ENCODE results near the gene C16orf96. TPM values are rescaled to one million over a fixed set of nuclear protein-coding genes. Genes with fewer than 3 reads are reported as not detected.

C16orf96 gene
- total and polyA plus RNA-seq, 2 donors (not counting 3 experiments of a cell fraction or from before 2014, with no cell fraction given) = not detected

DNA sequence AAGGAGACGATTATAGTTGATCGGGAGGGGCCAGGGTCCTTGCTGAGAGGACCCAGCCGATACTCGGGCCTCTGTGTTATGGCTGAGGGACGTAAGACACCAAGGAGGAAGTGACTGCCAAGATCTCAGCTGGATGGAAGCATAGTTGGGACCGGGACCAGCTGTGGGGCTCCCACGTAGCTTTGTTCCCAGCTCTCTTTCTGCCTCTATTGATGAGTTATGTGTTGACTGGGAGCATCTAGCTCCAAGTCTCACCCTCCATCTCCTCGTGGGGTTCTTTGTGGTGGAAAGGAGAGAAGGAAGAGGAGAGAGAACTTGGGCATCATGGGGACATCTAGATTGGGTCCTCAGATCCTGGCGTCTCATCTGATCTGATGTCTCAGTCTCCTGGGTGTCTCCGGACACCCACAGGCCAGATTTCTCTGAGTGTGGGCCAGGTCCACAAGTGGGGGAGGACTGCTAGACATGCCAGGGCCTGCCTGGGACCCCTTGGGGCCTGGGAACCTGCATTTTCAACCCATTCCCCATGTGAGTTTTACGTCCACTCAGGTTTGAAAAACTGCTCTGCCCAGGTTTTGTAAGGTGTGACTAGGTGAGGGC lies 69.5 kb downstream of the C16orf96 start:
- Histone ChIP-seq H3K4me2 (ENCODE audit: insufficient read depth, low read length) (peak overlapping the region; percentile 87), H4K20me1 (replicated peaks; ENCODE audit: control insufficient read depth, extremely low read depth, insufficient read depth, low read length) (no peaks in the 10 kb centered on the region), H2AFZ (ENCODE audit: low read depth, low read length) (peak overlapping the region; percentile 75), H3K27ac (ENCODE audit: insufficient read depth, low read depth, low read length) (peak overlapping the region; percentile 80), H3K36me3 (ENCODE audit: control insufficient read depth in 2 of 2, extremely low read depth in 1 of 2, insufficient read depth in 2 of 2, low read length in 2 of 2) (no peaks in the 10 kb centered on the region), H3K9me3 (replicated peaks; ENCODE audit: control insufficient read depth, insufficient read depth, low read length) (no peaks in the 10 kb centered on the region), H3K9me1 (replicated peaks; ENCODE audit: control insufficient read depth, extremely low read depth, insufficient read depth, low read length) (no peaks in the 10 kb centered on the region), H3K9ac (replicated peaks; ENCODE audit: extremely low read depth, insufficient read depth, low read length) (peak overlapping the region; percentile 90), H3K27me3 (ENCODE audit: control insufficient read depth in 2 of 2, insufficient read depth in 2 of 2, low read length in 2 of 2) (no peaks in the 10 kb centered on the region), H3K4me1 (ENCODE audit: control insufficient read depth, extremely low read depth, insufficient read depth, low read length) (peaks cover 10% of the 10 kb centered on the region), H3K79me2 (ENCODE audit: control insufficient read depth, insufficient read depth, low read length) (peaks cover 50% of the 10 kb centered on the region), H3K4me3 (replicated peaks in 1 of 3; ENCODE audit: insufficient read depth in 1 of 3, low read depth in 1 of 3, low read length in 3 of 3) (peak overlapping the region; percentile 64 to 77 (median 69))
- peak; percentile 50 for FAIRE-seq
- no TSS peak for BruUV-seq (replicated peaks)
- dilution Hi-C loops (cut with MboI; ENCODE audit: extremely low pct_ligation_motif_present, low sequenced_read_pairs) (no loop called here), intact Hi-C loops (cut with micrococcal nuclease) (loop anchor here (1.0 to 2.0 kb wide), 3 partner anchors 25 to 109 kb away; partner anchors contain the start of genes ANKS3, DNAAF8 and NUDT16L1)
- DNase-seq (ENCODE audit: low read depth, low spot score) = no peak
- no peak for TF ChIP-seq GATA2 (IDR thresholded peaks at IDR 0.05; ENCODE audit: insufficient read depth, insufficient read length, low read depth, low read length)
- TF ChIP-seq, protein P1, sequence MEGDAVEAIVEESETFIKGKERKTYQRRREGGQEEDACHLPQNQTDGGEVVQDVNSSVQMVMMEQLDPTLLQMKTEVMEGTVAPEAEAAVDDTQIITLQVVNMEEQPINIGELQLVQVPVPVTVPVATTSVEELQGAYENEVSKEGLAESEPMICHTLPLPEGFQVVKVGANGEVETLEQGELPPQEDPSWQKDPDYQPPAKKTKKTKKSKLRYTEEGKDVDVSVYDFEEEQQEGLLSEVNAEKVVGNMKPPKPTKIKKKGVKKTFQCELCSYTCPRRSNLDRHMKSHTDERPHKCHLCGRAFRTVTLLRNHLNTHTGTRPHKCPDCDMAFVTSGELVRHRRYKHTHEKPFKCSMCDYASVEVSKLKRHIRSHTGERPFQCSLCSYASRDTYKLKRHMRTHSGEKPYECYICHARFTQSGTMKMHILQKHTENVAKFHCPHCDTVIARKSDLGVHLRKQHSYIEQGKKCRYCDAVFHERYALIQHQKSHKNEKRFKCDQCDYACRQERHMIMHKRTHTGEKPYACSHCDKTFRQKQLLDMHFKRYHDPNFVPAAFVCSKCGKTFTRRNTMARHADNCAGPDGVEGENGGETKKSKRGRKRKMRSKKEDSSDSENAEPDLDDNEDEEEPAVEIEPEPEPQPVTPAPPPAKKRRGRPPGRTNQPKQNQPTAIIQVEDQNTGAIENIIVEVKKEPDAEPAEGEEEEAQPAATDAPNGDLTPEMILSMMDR (IDR thresholded peaks at IDR 0.05; ENCODE audit: extremely low read depth in 1 of 2, insufficient read depth in 1 of 2, low read depth in 1 of 2, low read length in 2 of 2) = no peak
- no peak for TF ChIP-seq FOS (IDR thresholded peaks at IDR 0.05; ENCODE audit: borderline replicate concordance, insufficient read depth, low read length)
- no peak for TF ChIP-seq EZH2 (IDR thresholded peaks at IDR 0.05; ENCODE audit: borderline replicate concordance, low read depth, low read length, severe bottlenecking)
- ChIA-PET POLR2A (interaction anchor here (1.0 to 2.4 kb wide), 2 partner anchors 9 to 18 kb away, joined by 3 to 10 read pairs; no protein-coding TSS in a partner anchor), CTCF (interaction anchor here (1.9 kb wide), 1 partner anchor 11 kb away, joined by 8 read pairs; no protein-coding TSS in a partner anchor)

Data from endothelial cell of umbilical vein (primary cell).